Mesothelial cell of epicardium (in vitro differentiated cells): Measurements from ENCODE around the gene CDK6. TPM values are rescaled to one million over a fixed set of nuclear protein-coding genes. Genes with fewer than 3 reads are reported as not detected.
A peak's percentile ranks its signal among the peaks of the same experiment; 100 is the strongest.

Experiments
- DNase-seq, 2 experiments: peaks; one replicate each; pipeline ENCODE4 v3.0.0; 2021; ENCODE audit warnings: low spot score in 2 of 2; ENCODE audit not compliant: unreplicated experiment in 2 of 2
- H3K27ac Mint-ChIP-seq: 2 replicates; pipeline ENCODE4 v1.8.0; 2021; ENCODE audit warnings: mixed read lengths
- H3K27me3 Mint-ChIP-seq: 2 replicates; pipeline ENCODE4 v1.8.0; 2021; ENCODE audit warnings: low read depth, mixed read lengths
- H3K36me3 Mint-ChIP-seq: 2 replicates; pipeline ENCODE4 v1.8.0; 2021; ENCODE audit warnings: mixed read lengths
- H3K4me1 Mint-ChIP-seq: 2 replicates; pipeline ENCODE4 v1.8.0; 2021; ENCODE audit warnings: mixed read lengths
- H3K4me3 Mint-ChIP-seq: 2 replicates; pipeline ENCODE4 v1.8.0; 2021; ENCODE audit warnings: mild to moderate bottlenecking, moderate library complexity, mixed read lengths
- H3K9me3 Mint-ChIP-seq: 2 replicates; pipeline ENCODE4 v1.8.0; 2021; ENCODE audit warnings: mixed read lengths
- total RNA-seq: library from RNA; stranded (reverse); gene quantifications from 3 replicates; pipeline ENCODE4 v1.2.1, GENCODE V29; 2021
- TF ChIP-seq, protein P1 (sequence below): fragments of 200-600 bp; sonication (generic); IDR thresholded peaks from one replicate; pipeline ENCODE4 v1.5.0; 2021; ENCODE audit warnings: antibody characterized with exemption; ENCODE audit not compliant: unreplicated experiment

CDK6 gene
- total RNA-seq, 1 donor from 2014 or later, result 138 TPM

DNA sequence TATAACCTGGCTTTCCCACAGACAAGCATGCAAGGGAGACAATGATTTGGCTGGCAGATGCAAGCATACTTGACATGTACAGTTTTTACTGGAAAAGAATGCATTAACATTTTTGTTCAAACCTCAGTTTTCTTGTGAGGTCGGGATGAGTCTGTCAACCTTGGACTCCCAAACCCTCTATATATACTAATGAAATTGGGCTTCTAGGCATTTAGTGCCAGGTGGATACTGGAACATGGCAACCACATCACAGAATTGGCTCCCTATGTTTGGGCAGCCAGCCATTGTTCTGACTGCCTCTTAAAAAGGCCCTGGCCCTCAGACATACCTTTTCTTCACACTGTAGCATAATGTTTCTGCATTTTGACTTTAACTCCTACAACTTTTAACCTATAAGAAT is 39.1 kb downstream of the CDK6 start:
- TF ChIP-seq, protein P1, sequence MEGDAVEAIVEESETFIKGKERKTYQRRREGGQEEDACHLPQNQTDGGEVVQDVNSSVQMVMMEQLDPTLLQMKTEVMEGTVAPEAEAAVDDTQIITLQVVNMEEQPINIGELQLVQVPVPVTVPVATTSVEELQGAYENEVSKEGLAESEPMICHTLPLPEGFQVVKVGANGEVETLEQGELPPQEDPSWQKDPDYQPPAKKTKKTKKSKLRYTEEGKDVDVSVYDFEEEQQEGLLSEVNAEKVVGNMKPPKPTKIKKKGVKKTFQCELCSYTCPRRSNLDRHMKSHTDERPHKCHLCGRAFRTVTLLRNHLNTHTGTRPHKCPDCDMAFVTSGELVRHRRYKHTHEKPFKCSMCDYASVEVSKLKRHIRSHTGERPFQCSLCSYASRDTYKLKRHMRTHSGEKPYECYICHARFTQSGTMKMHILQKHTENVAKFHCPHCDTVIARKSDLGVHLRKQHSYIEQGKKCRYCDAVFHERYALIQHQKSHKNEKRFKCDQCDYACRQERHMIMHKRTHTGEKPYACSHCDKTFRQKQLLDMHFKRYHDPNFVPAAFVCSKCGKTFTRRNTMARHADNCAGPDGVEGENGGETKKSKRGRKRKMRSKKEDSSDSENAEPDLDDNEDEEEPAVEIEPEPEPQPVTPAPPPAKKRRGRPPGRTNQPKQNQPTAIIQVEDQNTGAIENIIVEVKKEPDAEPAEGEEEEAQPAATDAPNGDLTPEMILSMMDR, result no peak
- H3K27me3 Mint-ChIP-seq, result no peaks in the 10 kb centered on the region
- peaks cover 8% of the 10 kb centered on the region for H3K36me3 Mint-ChIP-seq
- no peak overlapping the region for H3K27ac Mint-ChIP-seq
- no peak for DNase-seq
- no peaks in the 10 kb centered on the region for H3K9me3 Mint-ChIP-seq
- peaks cover 30% of the 10 kb centered on the region for H3K4me1 Mint-ChIP-seq
- no peak overlapping the region for H3K4me3 Mint-ChIP-seq

DNA sequence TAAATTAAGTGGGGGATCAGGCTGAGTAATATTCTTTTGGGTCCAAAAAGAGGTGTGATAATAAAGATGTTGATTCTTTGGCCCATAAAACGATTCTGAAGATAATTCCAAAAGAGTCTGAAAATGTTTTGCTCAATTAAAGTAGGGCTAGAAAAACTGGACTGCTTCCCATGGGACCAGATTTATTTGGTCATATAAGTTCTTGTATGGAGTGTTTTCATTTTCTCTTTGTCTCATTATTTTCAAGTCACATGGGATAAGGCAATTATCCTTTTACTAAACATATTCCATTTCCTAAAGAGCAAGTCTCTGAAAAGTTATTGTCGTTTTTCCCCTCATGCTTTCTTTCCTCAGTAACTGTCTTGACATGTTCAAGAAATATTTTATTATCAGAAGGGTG is 41.5 kb downstream of the CDK6 start:
- Mint-ChIP-seq H3K4me1 (peaks cover 30% of the 10 kb centered on the region), H3K4me3 (no peak overlapping the region), H3K27me3 (no peaks in the 10 kb centered on the region), H3K27ac (peak overlapping the region; percentile 79), H3K9me3 (peaks cover 16% of the 10 kb centered on the region), H3K36me3 (peaks cover 27% of the 10 kb centered on the region)
- TF ChIP-seq, protein P1, result no peak
- DNase-seq, result no peak

DNA sequence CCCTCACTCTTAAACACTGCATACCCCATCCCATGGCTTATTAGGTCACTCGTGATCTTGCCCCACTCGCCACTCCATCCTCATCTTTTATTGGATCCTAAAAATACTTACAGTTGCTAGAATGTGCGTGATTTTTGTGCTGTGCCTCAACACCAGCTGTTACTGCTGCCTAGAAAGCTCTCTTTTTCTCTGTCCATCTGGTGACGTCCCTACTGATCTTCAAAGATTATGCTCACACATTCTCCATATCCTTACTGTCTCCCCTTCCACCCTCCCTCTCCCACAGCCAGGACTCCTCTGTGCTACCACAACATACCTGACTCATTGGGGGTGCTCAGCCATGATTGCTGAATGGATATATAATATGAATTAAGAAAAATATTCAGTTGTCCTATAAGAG is 42.0 kb downstream of the CDK6 start:
- Mint-ChIP-seq H3K27ac (peak overlapping the region; percentile 79), H3K4me1 (peaks cover 30% of the 10 kb centered on the region), H3K9me3 (peaks cover 20% of the 10 kb centered on the region), H3K4me3 (no peak overlapping the region), H3K36me3 (peaks cover 32% of the 10 kb centered on the region), H3K27me3 (no peaks in the 10 kb centered on the region)
- no peak for DNase-seq
- TF ChIP-seq, protein P1, result no peak

DNA sequence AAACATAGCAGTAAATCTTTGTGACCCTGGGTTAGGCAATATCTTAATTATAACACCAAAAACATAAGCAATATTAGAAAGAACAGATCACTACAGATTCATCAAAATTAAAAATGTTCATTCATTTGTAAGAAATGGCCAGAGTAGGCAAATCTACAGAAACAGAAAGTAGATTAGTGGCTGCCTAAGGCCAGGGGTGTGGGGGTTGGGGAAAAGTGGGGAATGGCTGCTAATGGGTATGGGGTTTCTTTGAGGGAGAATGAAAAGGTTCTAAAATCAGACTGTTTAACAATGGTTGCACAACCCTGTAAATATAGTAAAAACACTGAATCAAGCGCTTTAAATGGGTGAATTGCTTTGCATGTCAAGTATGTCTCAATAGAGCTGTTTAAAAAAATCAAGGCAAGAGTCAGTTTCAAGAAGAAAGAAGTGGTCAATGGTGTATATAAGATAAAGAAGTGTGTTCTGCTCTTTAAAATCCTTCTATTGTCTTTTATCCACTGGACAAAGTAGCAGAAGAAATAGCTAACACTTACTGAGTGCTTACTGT is 42.6 kb downstream of the CDK6 start:
- peaks cover 38% of the 10 kb centered on the region for H3K36me3 Mint-ChIP-seq
- DNase-seq, result no peak
- H3K9me3 Mint-ChIP-seq, result peaks cover 25% of the 10 kb centered on the region
- peaks cover 30% of the 10 kb centered on the region for H3K4me1 Mint-ChIP-seq
- H3K27me3 Mint-ChIP-seq, result no peaks in the 10 kb centered on the region
- TF ChIP-seq, protein P1, result no peak
- peak overlapping the region; percentile 17 for H3K27ac Mint-ChIP-seq
- no peak overlapping the region for H3K4me3 Mint-ChIP-seq

DNA sequence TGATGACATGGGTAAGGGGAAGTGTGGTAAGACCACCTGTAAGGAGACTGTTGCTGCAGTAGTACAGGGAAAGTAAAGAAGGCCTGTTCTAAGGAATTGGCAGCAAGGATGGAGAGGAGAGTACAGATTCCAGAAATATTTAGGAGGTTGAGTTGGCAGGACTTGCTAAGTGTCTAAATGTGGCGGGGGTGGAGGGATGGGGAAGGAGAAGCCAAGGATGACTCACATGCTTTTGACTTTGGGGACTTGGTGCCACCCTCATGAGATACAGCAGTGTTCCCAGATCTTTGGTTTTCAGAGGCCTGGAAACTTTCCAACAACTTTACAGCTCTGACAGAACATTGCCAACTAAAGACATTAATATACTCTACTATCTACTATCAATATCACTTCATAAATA is 45.4 kb downstream of the CDK6 start:
- H3K27me3 Mint-ChIP-seq, result no peaks in the 10 kb centered on the region
- H3K4me3 Mint-ChIP-seq, result no peak overlapping the region
- TF ChIP-seq, protein P1, result no peak
- H3K36me3 Mint-ChIP-seq, result peaks cover 44% of the 10 kb centered on the region
- H3K9me3 Mint-ChIP-seq, result peaks cover 38% of the 10 kb centered on the region
- no peak overlapping the region for H3K27ac Mint-ChIP-seq
- peaks cover 24% of the 10 kb centered on the region for H3K4me1 Mint-ChIP-seq
- no peak for DNase-seq
